Activated CD8-positive, alpha-beta T cell treated with anti-CD3 and anti-CD28 coated beads for 36 hours (primary cell): ENCODE data around the gene TATDN2. TPM values are rescaled to one million over a fixed set of nuclear protein-coding genes. Genes with fewer than 3 reads are reported as not detected.

ENCODE experiments used
- ATAC-seq: fragments of 200-7000 bp; cut with Tn5 transposase; one replicate; pipeline ENCODE4 v1.10.0; 2021; ENCODE audit warnings: mild to moderate bottlenecking, moderate library complexity
- CTCF ChIA-PET: fragments of 350-600 bp; sonication (Branson Sonifier 250); formaldehyde crosslinking; loops from one replicate; lab custom pipeline; 2021; ENCODE audit warnings: antibody characterized with exemption; lab: Charles Lee
- POLR2A ChIA-PET: fragments of 350-600 bp; sonication (Branson Sonifier 250); formaldehyde crosslinking; loops from one replicate; lab custom pipeline; 2021; ENCODE audit warnings: antibody characterized with exemption; lab: Charles Lee
- DNase-seq: peaks from one replicate; pipeline ENCODE4 v3.0.0-alpha.2; 2020
- H3K27ac Mint-ChIP-seq: one replicate; pipeline ENCODE4 v1.8.0; 2021; ENCODE audit warnings: mild to moderate bottlenecking, mixed read lengths
- H3K27me3 Mint-ChIP-seq: one replicate; pipeline ENCODE4 v1.8.0; 2021; ENCODE audit warnings: mixed read lengths
- H3K36me3 Mint-ChIP-seq: one replicate; pipeline ENCODE4 v1.8.0; 2021; ENCODE audit warnings: low read depth, mixed read lengths
- H3K4me1 Mint-ChIP-seq: one replicate; pipeline ENCODE4 v1.8.0; 2021; ENCODE audit warnings: low read depth, mixed read lengths
- H3K4me3 Mint-ChIP-seq: one replicate; pipeline ENCODE4 v1.8.0; 2021; ENCODE audit warnings: mild to moderate bottlenecking, moderate library complexity, mixed read lengths
- H3K9me3 Mint-ChIP-seq: one replicate; pipeline ENCODE4 v1.8.0; 2021; ENCODE audit warnings: mixed read lengths
- CTCF ChIP-seq: fragments of 200-600 bp; IDR thresholded peaks from one replicate; pipeline ENCODE4 v1.8.0; 2022; ENCODE audit warnings: antibody characterized with exemption, mild to moderate bottlenecking
- intact Hi-C: fragments of 100-400 bp; cut with micrococcal nuclease; formaldehyde crosslinking; loops from one replicate; pipeline ENCODE4 v1.10.0; 2022
- total RNA-seq, 2 experiments: library from RNA; stranded (reverse); gene quantifications; one replicate each; pipeline ENCODE4 v1.2.3, GENCODE V29; 2021

TATDN2 gene
- 10 to 100 TPM; 37.1 to 38.5 TPM for total RNA-seq

DNA sequence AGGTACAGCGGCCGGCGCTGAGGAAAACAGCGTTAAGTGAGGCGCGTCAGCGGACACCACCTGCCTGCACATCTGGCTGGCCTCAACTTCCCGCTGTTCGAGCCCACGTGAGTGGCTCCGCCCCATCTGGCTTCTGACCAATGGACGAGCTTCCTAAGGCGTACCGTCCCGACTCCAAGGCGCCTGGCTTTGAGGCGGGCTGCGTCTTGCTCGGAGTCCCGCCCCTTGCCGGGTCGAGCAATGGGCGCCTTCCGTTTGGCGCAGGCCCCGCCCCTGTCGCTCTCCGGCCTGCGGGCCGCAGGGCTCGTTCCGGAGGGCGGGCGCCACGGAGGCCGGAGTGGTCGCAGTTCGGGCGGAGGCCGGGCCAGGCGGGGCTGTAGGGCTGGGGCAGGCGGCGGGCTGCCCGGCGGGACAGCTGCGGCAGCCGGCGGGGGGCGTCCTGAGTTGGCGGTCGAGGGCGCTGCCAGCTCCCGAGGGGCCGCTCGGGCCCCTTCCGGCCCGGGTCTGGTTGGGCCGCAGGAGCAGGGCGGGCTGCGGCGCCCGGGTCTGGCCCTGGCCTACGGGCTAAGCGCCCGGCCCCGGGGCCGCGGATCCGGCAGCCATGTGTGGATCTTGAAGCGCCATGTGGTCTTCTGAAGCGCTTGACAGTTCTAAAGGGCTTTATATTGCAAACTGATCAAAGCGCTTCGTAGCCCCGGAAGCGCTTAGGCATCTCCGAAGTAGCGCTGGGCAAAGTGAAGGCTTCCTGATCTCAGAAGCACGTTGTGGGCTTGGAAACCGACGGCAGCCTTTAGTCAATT, at the start of gene TATDN2:
Gene TATDN2 (plus strand): TSS at position 276 of the 800 bp plus-strand sequence. CDS start 742 bp downstream, outside the sequence.
- Mint-ChIP-seq H3K4me1 (peaks cover 50% of the 10 kb centered on the region), H3K36me3 (peaks cover 72% of the 10 kb centered on the region)
- ATAC-seq: peak; percentile 95

GRCh38 chr3:10198761-10199649, 49.3 kb upstream of the TATDN2 start:
- Mint-ChIP-seq H3K27ac (peak overlapping the region; percentile 94), H3K27me3 (no peaks in the 10 kb centered on the region), H3K36me3 (peaks cover 3% of the 10 kb centered on the region), H3K4me1 (peaks cover 67% of the 10 kb centered on the region), H3K9me3 (no peaks in the 10 kb centered on the region), H3K4me3 (peak overlapping the region; percentile 6)
- CTCF ChIA-PET: interaction anchor here (1.0 to 2.2 kb wide), 5 partner anchors 14 to 65 kb away, joined by 3 to 6 read pairs (median 4); partner anchors contain the start of gene VHL
- POLR2A ChIA-PET: interaction anchor here (0.6 to 4.1 kb wide), 6 partner anchors 8 to 40 kb away, joined by 3 to 13 read pairs (median 4); no protein-coding TSS in a partner anchor
- intact Hi-C loops: no loop called here
- DNase-seq (peak; percentile 89), ATAC-seq (peak; percentile 87)
- TF ChIP-seq CTCF: no peak

More for the DNA sequence above, at the start of gene TATDN2:
- TF ChIP-seq CTCF: no peak
- Mint-ChIP-seq H3K27me3 (no peaks in the 10 kb centered on the region), H3K9me3 (peaks cover 22% of the 10 kb centered on the region), H3K4me3 (peak within 1 kb of the TSS; percentile 98), H3K27ac (peak within 1 kb of the TSS; percentile 98)
- POLR2A ChIA-PET: interaction anchor here (0.7 to 2.5 kb wide), 18 partner anchors 13 to 222 kb away, joined by 3 to 16 read pairs (median 3); partner anchors contain the start of genes FANCD2 and SEC13
- intact Hi-C loops: loop anchor here (10.0 kb wide), 1 partner anchor 264 kb away; the partner anchor contains the start of gene EMC3
- CTCF ChIA-PET: interaction anchor here (1.1 to 4.7 kb wide), 2 partner anchors 15 to 72 kb away, joined by 3 to 27 read pairs; partner anchors contain the start of gene SEC13
- DNase-seq: peak; percentile 98

DNA sequence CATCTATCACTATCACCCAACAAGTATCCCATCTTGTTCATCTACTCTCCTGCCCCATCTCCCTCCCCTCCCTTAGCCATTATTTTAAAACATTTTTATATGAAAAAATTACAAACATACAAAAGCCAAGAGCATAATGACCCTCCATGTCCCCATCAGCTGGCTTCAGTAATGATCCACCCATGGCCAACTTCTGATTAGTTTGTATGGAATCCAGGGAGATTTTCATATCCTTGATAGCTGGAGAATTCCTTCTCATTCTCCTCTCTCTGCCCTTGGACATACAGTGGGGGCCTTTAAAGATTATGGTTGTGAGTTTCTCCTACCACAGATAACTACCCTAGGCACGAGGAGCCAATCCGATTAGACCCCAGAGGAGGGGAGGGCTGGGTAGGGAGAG, 43.3 kb upstream of the TATDN2 start:
- CTCF ChIA-PET: interaction anchor here (0.9 to 1.7 kb wide), 3 partner anchors 11 to 19 kb away, joined by 3 to 5 read pairs (median 4); no protein-coding TSS in a partner anchor
- Mint-ChIP-seq H3K4me1 (peaks cover 25% of the 10 kb centered on the region), H3K27ac (no peak overlapping the region), H3K27me3 (no peaks in the 10 kb centered on the region), H3K36me3 (peaks cover 6% of the 10 kb centered on the region), H3K4me3 (no peak overlapping the region), H3K9me3 (no peaks in the 10 kb centered on the region)
- intact Hi-C loops: no loop called here
- DNase-seq (no peak), ATAC-seq (no peak)
- POLR2A ChIA-PET: interaction anchor here (0.6 to 2.6 kb wide), 5 partner anchors 9 to 46 kb away, joined by 3 to 9 read pairs (median 4); no protein-coding TSS in a partner anchor
- TF ChIP-seq CTCF: no peak

DNA sequence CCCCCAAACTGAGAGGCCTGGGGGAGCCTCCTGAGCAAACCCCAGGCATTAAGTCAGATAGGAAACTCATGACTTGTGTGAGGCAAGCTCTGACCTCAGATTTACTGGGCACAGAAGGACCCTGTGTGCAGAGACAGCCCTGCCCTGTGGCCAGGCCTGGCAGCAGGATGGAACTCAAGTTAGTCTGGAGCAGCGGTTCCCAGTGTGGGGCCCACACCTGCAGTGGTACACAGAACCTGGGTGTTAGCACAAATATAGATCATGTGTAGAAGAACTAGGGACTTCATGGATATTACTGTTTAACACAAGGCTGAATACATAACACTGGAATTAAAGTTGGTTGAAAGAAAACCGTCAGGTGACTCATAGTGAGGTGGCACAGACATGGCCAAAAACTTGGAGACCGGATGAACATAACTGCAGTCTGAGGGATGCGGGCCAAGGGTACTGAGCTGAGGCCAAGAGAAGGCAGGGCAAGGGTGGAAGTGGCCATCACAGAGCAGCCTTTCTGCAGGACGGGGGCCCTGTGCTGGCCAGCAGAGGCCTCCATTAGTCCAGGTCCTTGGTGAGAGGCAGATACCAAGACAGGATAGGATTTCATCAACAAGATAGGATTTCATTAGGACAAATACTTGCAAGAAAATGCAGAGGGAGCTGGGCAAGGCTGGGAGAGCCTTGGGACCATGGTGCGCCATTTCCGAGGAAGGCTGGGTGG, 42.7 kb upstream of the TATDN2 start:
- intact Hi-C loops: no loop called here
- Mint-ChIP-seq H3K4me3 (no peak overlapping the region), H3K4me1 (peaks cover 25% of the 10 kb centered on the region), H3K36me3 (peaks cover 6% of the 10 kb centered on the region), H3K27me3 (no peaks in the 10 kb centered on the region), H3K27ac (no peak overlapping the region), H3K9me3 (no peaks in the 10 kb centered on the region)
- no peak for ATAC-seq
- TF ChIP-seq CTCF: no peak
- CTCF ChIA-PET: interaction anchor here (1.4 to 1.7 kb wide), 2 partner anchors 12 to 15 kb away, joined by 4 to 5 read pairs; no protein-coding TSS in a partner anchor
- POLR2A ChIA-PET: interaction anchor here (1.0 to 1.1 kb wide), 2 partner anchors 47 to 64 kb away, joined by 3 read pairs; partner anchors contain the start of gene VHL
- DNase-seq: no peak
